GM08714 (cell line): ENCODE data around the gene MKRN3.
"Not testable (repeated sequence)": the region's sequence is repeated elsewhere in the genome, so short reads cannot be mapped to it uniquely, and the experiment has no call there.

Experiments
- H3K4me3 ChIP-seq: fragments of 200-500 bp; sonication (Bioruptor generic); 2 replicates; pipeline ENCODE4 v1.5.1; 2014; ENCODE audit warnings: mild to moderate bottlenecking, low read length, inconsistent platforms
- ZNF274 ChIP-seq: IDR thresholded peaks from 2 replicates; pipeline ENCODE4 v1.6.1; 2012; ENCODE audit warnings: mild to moderate bottlenecking, low read depth, low read length

MKRN3 gene

GRCh38 chr15:23567921-23568320 is 2.4 kb downstream of the MKRN3 start:
- H3K4me3 ChIP-seq: no peak overlapping the region
- TF ChIP-seq ZNF274: no peak

GRCh38 chr15:23569151-23569925 is 3.9 kb downstream of the MKRN3 start:
- no peak overlapping the region for H3K4me3 ChIP-seq
- TF ChIP-seq ZNF274: no peak

GRCh38 chr15:23570486-23570885 is 5.0 kb downstream of the MKRN3 start:
- TF ChIP-seq ZNF274: no peak
- no peak overlapping the region for H3K4me3 ChIP-seq

GRCh38 chr15:23572844-23573243 is 7.4 kb downstream of the MKRN3 start:
- TF ChIP-seq ZNF274: no peak
- H3K4me3 ChIP-seq: no peak overlapping the region

- no peak overlapping the region for H3K4me3 ChIP-seq
- TF ChIP-seq ZNF274: no peak
Observed at GRCh38 chr15:23574742-23575141, 9.3 kb downstream of the MKRN3 start.

GRCh38 chr15:23576061-23576460 is 10.6 kb downstream of the MKRN3 start:
- H3K4me3 ChIP-seq: no peak overlapping the region
- TF ChIP-seq ZNF274: no peak

GRCh38 chr15:23578521-23579150 is 13.2 kb downstream of the MKRN3 start:
- H3K4me3 ChIP-seq: no peak overlapping the region
- TF ChIP-seq ZNF274: no peak

GRCh38 chr15:23588268-23588667 is 22.8 kb downstream of the MKRN3 start:
- TF ChIP-seq ZNF274: no peak
- H3K4me3 ChIP-seq: no peak overlapping the region

- H3K4me3 ChIP-seq: no peak overlapping the region
- no peak for TF ChIP-seq ZNF274
Observed at GRCh38 chr15:23589012-23589411, 23.5 kb downstream of the MKRN3 start.

- no peak overlapping the region for H3K4me3 ChIP-seq
- no peak for TF ChIP-seq ZNF274
Observed at GRCh38 chr15:23594252-23594770, 28.8 kb downstream of the MKRN3 start.

- TF ChIP-seq ZNF274: no peak
- H3K4me3 ChIP-seq: no peak overlapping the region
Observed at GRCh38 chr15:23595368-23595767, 29.9 kb downstream of the MKRN3 start.

GRCh38 chr15:23596736-23597135 is 31.3 kb downstream of the MKRN3 start:
- no peak overlapping the region for H3K4me3 ChIP-seq
- no peak for TF ChIP-seq ZNF274

- H3K4me3 ChIP-seq: not testable (repeated sequence)
Observed at GRCh38 chr15:23597278-23597677, 31.8 kb downstream of the MKRN3 start.

GRCh38 chr15:23599053-23599452 is 33.6 kb downstream of the MKRN3 start:
- TF ChIP-seq ZNF274: no peak
- no peak overlapping the region for H3K4me3 ChIP-seq

GRCh38 chr15:23602124-23602523 is 36.6 kb downstream of the MKRN3 start:
- H3K4me3 ChIP-seq: no peak overlapping the region
- no peak for TF ChIP-seq ZNF274

- no peak for TF ChIP-seq ZNF274
- H3K4me3 ChIP-seq: no peak overlapping the region
Observed at GRCh38 chr15:23606226-23606625, 40.8 kb downstream of the MKRN3 start.
